ENCODE results near the gene ZNF195. TPM values are rescaled to one million over a fixed set of nuclear protein-coding genes. Genes with fewer than 3 reads are reported as not detected.
"Not testable (repeated sequence)": the region's sequence is repeated elsewhere in the genome, so short reads cannot be mapped to it uniquely, and the experiment has no call there.

ZNF195 gene
- 26.1 TPM for total RNA-seq

GRCh38 chr11:3378426-3379423, at the start of gene ZNF195:
ZNF195 (minus strand) TSS chr11:3379146; CDS start chr11:3379040, 106 bp downstream.
- DNase-seq (ENCODE audit: low read depth in 2 of 3, low spot score in 2 of 3), result peak; percentile 80 to 99 (median 97)

DNA sequence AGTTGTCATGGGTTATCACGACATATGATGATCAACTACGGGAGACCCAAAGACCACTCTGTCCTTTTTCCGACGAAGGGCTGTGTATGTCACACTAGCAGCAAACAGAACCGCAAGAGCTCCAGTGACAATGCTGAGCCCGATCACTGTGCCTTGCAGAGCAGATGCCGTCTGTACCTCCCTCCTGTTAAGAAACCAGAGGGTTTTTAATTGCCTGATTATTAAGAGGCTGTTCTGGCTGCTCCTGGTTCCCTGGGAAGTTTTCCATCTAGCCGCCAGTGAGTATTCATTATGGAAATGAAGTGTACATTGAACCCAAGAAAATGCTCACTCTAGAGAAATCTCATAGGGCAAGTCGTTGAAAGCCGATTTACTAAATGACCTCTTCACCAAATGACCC, 49.1 kb upstream of the ZNF195 start:
- not testable (repeated sequence) for DNase-seq (ENCODE audit: low read depth in 2 of 3, low spot score in 2 of 3)

DNA sequence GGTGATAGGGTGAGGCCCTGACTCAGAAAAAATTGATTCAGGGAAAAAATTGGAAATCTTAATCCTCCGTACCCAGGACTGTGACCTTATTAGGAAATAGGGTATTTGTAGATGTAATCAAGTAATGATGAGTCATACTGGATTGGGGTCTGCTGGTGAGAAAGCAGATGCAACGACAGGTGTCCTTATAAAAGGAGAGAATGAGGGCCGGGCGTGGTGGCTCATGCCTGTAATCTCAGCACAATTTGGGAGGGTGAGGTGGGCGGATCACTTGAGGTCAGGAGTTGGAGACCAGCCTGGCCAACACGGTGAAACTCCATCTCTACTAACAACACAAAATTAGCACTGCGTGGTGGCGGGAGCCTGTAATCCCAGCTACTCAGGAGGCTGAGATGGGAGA, 47.6 kb upstream of the ZNF195 start:
- not testable (repeated sequence) for DNase-seq (ENCODE audit: low read depth in 2 of 3, low spot score in 2 of 3)

DNA sequence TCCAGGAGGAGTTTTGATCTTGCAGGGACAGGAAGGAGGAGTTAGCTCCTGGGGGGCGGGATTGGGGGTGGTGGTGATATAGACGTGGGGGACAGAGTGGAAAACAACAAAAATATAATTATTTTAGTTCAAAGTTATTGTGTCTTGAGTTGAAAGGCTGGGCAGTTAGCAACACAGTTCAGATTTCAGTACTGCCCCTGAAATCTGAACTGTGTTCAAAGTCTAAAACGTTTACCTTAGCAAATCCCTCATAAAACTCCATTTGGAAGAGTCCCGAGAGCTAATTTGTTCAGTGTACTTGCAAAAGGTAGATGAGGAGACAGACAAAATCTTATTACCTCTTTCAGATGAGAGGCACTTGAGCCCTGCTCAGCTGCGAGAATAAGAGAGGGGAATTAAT, 45.0 kb upstream of the ZNF195 start:
- DNase-seq (ENCODE audit: low read depth in 2 of 3, low spot score in 2 of 3), result not testable (repeated sequence)

GRCh38 chr11:3423138-3423731, 44.3 kb upstream of the ZNF195 start:
- DNase-seq (ENCODE audit: low read depth in 2 of 3, low spot score in 2 of 3), result not testable (repeated sequence)

DNA sequence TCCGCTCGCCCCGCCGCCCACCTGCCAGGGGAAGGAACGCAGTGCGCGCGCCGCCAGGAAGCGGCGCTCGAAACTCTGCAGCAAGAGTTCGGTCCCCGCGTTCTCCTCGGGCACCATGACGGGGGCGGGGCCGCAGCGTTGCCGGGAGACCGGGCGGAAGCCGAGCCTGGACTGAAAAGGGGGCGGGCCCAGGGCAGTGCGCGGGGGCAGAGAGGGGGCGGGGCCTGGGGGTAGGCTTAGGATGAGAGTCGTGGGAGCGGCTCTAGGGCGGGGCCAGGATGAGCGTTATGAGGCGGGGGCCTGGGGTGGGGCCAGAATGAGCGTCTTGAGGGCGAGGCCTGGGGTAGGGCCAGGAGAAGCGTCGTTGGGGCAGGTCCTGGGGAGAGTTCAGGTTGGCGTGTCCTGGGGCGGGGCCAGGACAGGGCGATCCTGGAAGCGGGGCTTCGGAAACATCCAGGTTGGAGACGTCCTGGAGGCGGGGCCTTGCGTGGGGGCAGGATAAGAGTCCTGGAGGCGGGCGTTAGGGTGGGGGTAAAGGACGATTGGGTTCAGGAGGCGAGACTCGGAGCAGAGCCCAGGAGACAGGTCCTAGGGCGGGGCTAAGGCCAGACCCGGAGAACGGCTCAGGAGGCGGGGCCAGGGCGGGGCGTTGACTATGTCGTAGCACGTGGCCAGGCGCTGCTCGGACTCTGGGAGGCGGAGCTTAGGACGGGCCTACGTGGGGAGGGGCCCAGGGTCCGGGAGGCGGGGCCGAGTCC, 43.6 kb upstream of the ZNF195 start:
- DNase-seq (ENCODE audit: low read depth in 2 of 3, low spot score in 2 of 3), result peak; percentile 71 to 96 (median 93)

GRCh38 chr11:3421608-3422379, 42.8 kb upstream of the ZNF195 start:
- peak in 2 of 3 donors; percentile 5 to 26 for DNase-seq (ENCODE audit: low read depth in 2 of 3, low spot score in 2 of 3)

DNA sequence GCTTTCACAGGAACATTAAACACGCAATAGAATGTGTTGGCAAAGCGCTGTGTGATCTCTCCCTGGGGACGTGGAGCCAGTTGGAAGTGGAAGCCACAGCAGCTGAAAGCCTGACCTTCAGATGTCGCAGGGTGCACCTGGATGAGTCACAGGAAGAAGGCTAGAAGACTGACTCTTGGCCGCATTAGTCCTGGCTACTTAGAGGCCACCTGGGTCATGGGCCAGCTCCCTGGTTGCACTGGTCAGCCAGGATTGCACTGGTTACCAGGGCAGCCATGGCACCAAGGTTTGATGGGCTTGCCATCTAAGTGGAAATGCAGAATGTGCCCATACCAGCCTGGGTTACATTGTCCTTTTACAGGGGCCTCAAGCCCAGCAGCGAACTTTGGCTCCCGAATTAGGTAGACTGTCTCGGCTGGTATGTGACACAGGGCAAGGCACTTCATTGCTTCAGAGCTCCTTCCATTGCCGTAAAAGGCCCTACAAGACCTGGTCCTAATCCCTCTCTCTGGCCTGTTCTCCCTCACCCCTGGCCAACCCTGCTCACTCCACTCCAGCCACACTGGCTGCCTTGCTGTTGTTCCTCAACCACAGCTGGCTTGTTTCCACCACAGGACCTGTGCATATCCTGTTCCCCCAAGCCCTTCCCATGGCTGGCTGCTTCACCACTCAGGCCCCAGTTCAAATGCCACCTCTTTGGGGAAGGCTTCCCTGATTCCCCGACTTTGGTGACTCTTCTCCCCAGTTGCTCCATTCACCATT, 41.5 kb upstream of the ZNF195 start:
- DNase-seq (ENCODE audit: low read depth in 2 of 3, low spot score in 2 of 3), result not testable (repeated sequence)

DNA sequence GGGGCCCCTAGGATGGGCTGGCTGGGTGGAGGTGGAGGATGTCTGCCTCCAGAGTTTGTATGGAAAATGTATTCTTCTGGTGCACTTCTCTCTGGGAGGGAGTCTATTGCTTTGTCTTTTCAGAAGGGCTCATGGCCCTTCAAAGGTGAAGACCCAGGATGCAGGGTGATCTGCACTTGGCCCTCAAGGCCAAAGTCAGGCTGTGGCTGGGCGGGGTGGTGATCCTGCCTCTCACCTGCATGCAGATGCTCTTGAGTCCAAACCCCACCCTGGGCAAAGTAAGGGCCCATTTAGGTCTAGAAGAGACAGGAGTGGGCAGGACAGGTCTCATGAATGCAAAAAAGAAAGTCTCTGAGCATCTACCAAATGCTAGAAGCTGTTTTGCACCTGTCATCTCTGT, 40.5 kb upstream of the ZNF195 start:
- DNase-seq (ENCODE audit: low read depth in 2 of 3, low spot score in 2 of 3), result not testable (repeated sequence)

DNA sequence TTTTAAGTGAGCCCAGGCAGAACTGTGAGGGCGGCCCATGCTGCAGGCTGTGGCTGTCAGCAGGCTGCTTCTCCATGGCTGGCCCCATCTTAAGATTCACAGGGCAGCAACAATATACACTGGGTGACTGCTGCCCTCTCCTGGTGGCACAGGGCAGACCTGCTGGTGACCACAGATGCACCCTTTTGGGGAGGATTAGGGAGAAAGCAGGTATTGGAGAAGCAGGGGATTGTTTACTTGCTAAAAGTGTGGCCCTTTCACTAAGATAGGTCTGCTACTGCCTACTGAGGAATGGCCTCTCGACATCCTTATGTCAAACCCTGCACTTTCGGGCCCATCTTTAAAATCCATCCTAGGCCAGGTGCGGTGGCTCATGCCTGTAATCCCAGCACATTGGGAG, 38.1 kb upstream of the ZNF195 start:
- peak in 2 of 3 donors; percentile 7 to 73 for DNase-seq (ENCODE audit: low read depth in 2 of 3, low spot score in 2 of 3)

- not testable (repeated sequence) for DNase-seq (ENCODE audit: low read depth in 2 of 3, low spot score in 2 of 3)
Measured at GRCh38 chr11:3415301-3415700, 36.4 kb upstream of the ZNF195 start.

DNA sequence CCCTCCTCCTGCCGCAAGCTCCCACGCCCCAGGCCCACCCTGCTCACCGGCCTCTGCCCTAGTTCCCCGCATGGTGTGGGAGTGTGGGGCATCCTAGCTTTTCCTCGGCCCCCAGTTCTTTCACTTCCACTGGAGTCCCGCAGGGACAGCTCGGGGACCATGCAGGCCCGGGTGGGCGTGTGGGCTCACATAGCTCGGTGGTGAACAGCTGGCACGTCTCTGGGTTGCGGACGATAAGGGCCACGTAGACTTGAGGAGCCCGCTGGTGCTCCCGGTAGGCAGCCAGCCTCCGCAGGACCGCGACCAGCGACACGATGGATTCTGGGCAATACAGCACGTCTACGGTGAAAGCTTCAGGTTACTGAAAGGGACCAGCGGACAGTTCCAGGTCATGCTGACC, 34.7 kb upstream of the ZNF195 start:
- not testable (repeated sequence) for DNase-seq (ENCODE audit: low read depth in 2 of 3, low spot score in 2 of 3)

GRCh38 chr11:3412837-3413236, 33.9 kb upstream of the ZNF195 start:
- no peak for DNase-seq (ENCODE audit: low read depth in 2 of 3, low spot score in 2 of 3)

GRCh38 chr11:3408722-3409121, 29.8 kb upstream of the ZNF195 start:
- peak; percentile 42 to 82 (median 65) for DNase-seq (ENCODE audit: low read depth in 2 of 3, low spot score in 2 of 3)

DNA sequence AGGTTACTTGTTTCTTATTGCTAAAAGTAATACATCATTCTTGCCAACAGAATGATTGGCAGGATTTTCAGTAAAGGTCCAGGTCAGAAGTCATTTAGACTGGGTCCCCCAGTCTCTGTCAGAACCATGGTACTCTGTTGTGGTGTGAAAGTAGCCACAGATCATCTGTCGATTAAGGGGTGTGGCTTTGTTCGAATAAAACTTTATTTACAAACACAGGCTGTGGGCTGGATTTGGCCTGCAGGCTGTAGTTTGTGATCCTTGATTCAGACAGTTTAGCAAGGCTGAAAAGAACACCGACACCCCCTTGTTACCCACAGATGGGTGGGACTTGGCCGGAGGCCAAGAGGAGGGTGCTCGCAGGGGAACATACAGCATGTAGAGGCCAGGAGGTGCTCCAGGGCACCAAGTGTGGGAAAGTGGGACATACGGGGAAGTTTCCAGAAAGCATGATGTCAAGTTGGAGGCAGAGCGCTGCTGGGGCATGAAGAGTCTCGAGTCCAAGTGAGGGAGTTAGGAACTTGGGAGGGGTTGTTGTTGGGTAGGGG, 29.2 kb upstream of the ZNF195 start:
- peak in 1 of 3 donors; percentile 8 for DNase-seq (ENCODE audit: low read depth in 2 of 3, low spot score in 2 of 3)

GRCh38 chr11:3406937-3407336, 28.0 kb upstream of the ZNF195 start:
- DNase-seq (ENCODE audit: low read depth in 2 of 3, low spot score in 2 of 3), result not testable (repeated sequence)

GRCh38 chr11:3406223-3406875, 27.4 kb upstream of the ZNF195 start:
- DNase-seq (ENCODE audit: low read depth in 2 of 3, low spot score in 2 of 3), result not testable (repeated sequence)

DNA sequence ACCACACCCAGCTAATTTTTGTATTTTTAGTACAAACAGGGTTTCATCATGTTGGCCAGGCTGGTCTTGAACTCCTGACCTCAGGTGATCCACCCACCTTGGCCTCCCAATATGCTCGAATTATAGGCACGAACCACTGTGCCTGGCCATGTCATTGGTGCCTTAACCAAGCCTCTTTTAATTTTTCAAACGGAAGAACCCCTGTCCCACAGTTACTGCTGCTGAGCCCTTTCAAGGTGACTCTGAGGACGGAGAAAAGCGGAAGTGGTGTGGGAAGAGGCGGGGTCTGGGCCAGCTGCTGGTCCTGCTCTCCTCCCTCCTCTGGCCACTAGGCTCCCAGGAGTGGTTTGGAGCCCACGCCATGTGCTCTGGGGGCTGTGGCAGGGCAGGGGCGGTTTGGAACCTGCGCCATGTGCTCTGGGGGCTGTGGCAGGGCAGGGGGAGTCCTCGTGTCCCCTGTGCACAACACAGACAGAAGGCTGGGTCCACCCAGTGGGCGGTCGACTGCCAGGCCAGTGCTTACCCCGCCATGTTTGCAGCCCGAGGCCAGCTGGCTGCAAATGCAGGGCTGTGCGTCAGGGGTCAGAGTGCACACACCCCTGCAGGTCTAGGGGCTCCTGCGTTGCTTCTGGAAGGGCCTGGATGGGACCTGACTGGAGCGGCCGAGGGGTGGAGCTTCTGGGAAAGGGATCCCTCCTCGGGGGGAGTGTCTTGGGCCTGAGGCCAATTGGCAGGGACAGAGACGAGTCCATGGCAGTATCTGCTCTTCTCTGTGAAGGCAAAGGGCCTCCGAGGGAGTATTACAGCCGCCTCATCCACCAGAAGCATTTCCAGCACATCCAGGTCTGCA, 25.4 kb upstream of the ZNF195 start:
- not testable (repeated sequence) for DNase-seq (ENCODE audit: low read depth in 2 of 3, low spot score in 2 of 3)
